Thoracic aorta (tissue), 2 donors: ENCODE data around the gene GYPC. TPM values are rescaled to one million over a fixed set of nuclear protein-coding genes. Genes with fewer than 3 reads are reported as not detected.

Experiments used
- ATAC-seq: fragments of 150-250 bp; one replicate; pipeline ENCODE4 v1.8.0; 2017; ENCODE audit warnings: low read depth; ENCODE audit not compliant: insufficient number of reproducible peaks, low FRiP score
- DNase-seq: peaks from one replicate; pipeline ENCODE4 v3.0.0-alpha.2; 2020; ENCODE audit warnings: low spot score
- H3K27ac ChIP-seq, 2 donors: fragments of 200-600 bp; sonication (generic); 1 replicate in 1 of 2; 2 replicates in 1 of 2; pipeline ENCODE4 v1.5.1; 2016; ENCODE audit warnings: mild to moderate bottlenecking in 2 of 2, moderate library complexity in 2 of 2
- H3K27me3 ChIP-seq: fragments of 200-600 bp; sonication (generic); replicated peaks from 2 replicates; pipeline ENCODE4 v1.6.0; 2016; ENCODE audit warnings: mild to moderate bottlenecking; ENCODE audit not compliant: insufficient read depth
- H3K36me3 ChIP-seq: fragments of 200-600 bp; sonication (generic); one replicate; pipeline ENCODE4 v1.5.1; 2016
- H3K4me1 ChIP-seq, 2 donors: fragments of 200-600 bp; sonication (generic); 1 replicate in 1 of 2; 2 replicates in 1 of 2; pipeline versions ENCODE4 v1.5.1 to v1.6.0; 2016; ENCODE audit warnings: low read depth in 2 of 2, mild to moderate bottlenecking in 1 of 2; ENCODE audit not compliant: control insufficient read depth in 1 of 2
- H3K4me3 ChIP-seq: fragments of 200-600 bp; sonication (generic); 2 replicates; pipeline ENCODE4 v1.5.1; 2016; ENCODE audit warnings: mild to moderate bottlenecking
- H3K9me3 ChIP-seq: fragments of 200-600 bp; sonication (generic); 2 replicates; pipeline ENCODE4 v1.5.1; 2016
- CTCF ChIP-seq: fragments of 200-600 bp; sonication (generic); IDR thresholded peaks from one replicate; pipeline ENCODE4 v1.5.1; 2019; ENCODE audit warnings: antibody characterized with exemption
- total RNA-seq, 2 donors: library from RNA; depleted of rRNA; stranded (reverse); fragments of >200 nt; gene quantifications; one replicate each; pipeline versions ENCODE4 v1.1.0 to v1.2.3, GENCODE V29; 2016

The GYPC gene
- total RNA-seq, 2 donors from 2014 or later = 123 to 185 TPM

GRCh38 chr2:126732682-126733245 is 76.8 kb downstream of the GYPC start:
- no peaks in the 10 kb centered on the region for H3K9me3 ChIP-seq
- TF ChIP-seq CTCF = no peak
- no peak overlapping the region for H3K4me3 ChIP-seq
- peaks cover 0 to 1% of the 10 kb centered on the region in 2 donors for H3K4me1 ChIP-seq
- no peaks in the 10 kb centered on the region for H3K27me3 ChIP-seq
- H3K27ac ChIP-seq = no peak overlapping the region
- DNase-seq (no peak), ATAC-seq (no peak)
- no peaks in the 10 kb centered on the region for H3K36me3 ChIP-seq

GRCh38 chr2:126733795-126734194 is 77.8 kb downstream of the GYPC start:
- ATAC-seq (no peak), DNase-seq (no peak)
- Histone ChIP-seq H3K36me3 (no peaks in the 10 kb centered on the region), H3K4me1 (peaks cover 0 to 4% of the 10 kb centered on the region in 2 donors), H3K4me3 (no peak overlapping the region), H3K9me3 (no peaks in the 10 kb centered on the region), H3K27ac (no peak overlapping the region), H3K27me3 (no peaks in the 10 kb centered on the region)
- TF ChIP-seq CTCF = no peak

- H3K27ac ChIP-seq = no peak overlapping the region
- no peak for TF ChIP-seq CTCF
- no peak overlapping the region for H3K4me3 ChIP-seq
- no peak for ATAC-seq
- no peaks in the 10 kb centered on the region for H3K9me3 ChIP-seq
- no peak for DNase-seq
- no peaks in the 10 kb centered on the region for H3K36me3 ChIP-seq
- peaks cover 0 to 6% of the 10 kb centered on the region in 2 donors for H3K4me1 ChIP-seq
- H3K27me3 ChIP-seq = no peaks in the 10 kb centered on the region
Observed at GRCh38 chr2:126736133-126736874, 80.3 kb downstream of the GYPC start.

- peaks cover 0 to 6% of the 10 kb centered on the region in 2 donors for H3K4me1 ChIP-seq
- no peaks in the 10 kb centered on the region for H3K27me3 ChIP-seq
- DNase-seq (no peak), ATAC-seq (no peak)
- H3K9me3 ChIP-seq = no peaks in the 10 kb centered on the region
- H3K36me3 ChIP-seq = no peaks in the 10 kb centered on the region
- TF ChIP-seq CTCF = no peak
- H3K27ac ChIP-seq = no peak overlapping the region
- H3K4me3 ChIP-seq = no peak overlapping the region
Observed at GRCh38 chr2:126739141-126739540, 83.2 kb downstream of the GYPC start.

GRCh38 chr2:126744640-126745039 is 88.7 kb downstream of the GYPC start:
- Histone ChIP-seq H3K27me3 (no peaks in the 10 kb centered on the region), H3K4me1 (no peaks in the 10 kb centered on the region), H3K27ac (no peak overlapping the region), H3K9me3 (no peaks in the 10 kb centered on the region), H3K4me3 (no peak overlapping the region), H3K36me3 (no peaks in the 10 kb centered on the region)
- DNase-seq (no peak), ATAC-seq (no peak)
- no peak for TF ChIP-seq CTCF

Other genes with a start within 250 kb of the GYPC start
- gene TEX51, start 242.7 kb downstream of the GYPC start, total RNA-seq = not detected